Osteocyte (in vitro differentiated cells): Measurements from ENCODE around the gene ADAMTS3. TPM values are rescaled to one million over a fixed set of nuclear protein-coding genes. Genes with fewer than 3 reads are reported as not detected.
"Not testable (repeated sequence)": the region's sequence is repeated elsewhere in the genome, so short reads cannot be mapped to it uniquely, and the experiment has no call there.

Experiments used
- DNase-seq: peaks from one replicate; pipeline ENCODE4 v3.0.0; 2021; ENCODE audit warnings: mixed read lengths; ENCODE audit not compliant: unreplicated experiment; ENCODE audit errors: extremely low spot score
- H3K27ac Mint-ChIP-seq: one replicate; pipeline ENCODE4 v1.8.0; 2021; ENCODE audit warnings: mild to moderate bottlenecking, mixed read lengths; ENCODE audit not compliant: unreplicated experiment
- H3K27me3 Mint-ChIP-seq: one replicate; pipeline ENCODE4 v1.8.0; 2021; ENCODE audit warnings: mixed read lengths; ENCODE audit not compliant: unreplicated experiment
- H3K36me3 Mint-ChIP-seq: one replicate; pipeline ENCODE4 v1.8.0; 2021; ENCODE audit warnings: mixed read lengths; ENCODE audit not compliant: unreplicated experiment
- H3K4me1 Mint-ChIP-seq: one replicate; pipeline ENCODE4 v1.8.0; 2021; ENCODE audit warnings: mixed read lengths; ENCODE audit not compliant: unreplicated experiment
- H3K4me3 Mint-ChIP-seq: one replicate; pipeline ENCODE4 v1.8.0; 2021; ENCODE audit warnings: mild to moderate bottlenecking, moderate library complexity, mixed read lengths; ENCODE audit not compliant: unreplicated experiment
- H3K9me3 Mint-ChIP-seq: one replicate; pipeline ENCODE4 v1.8.0; 2021; ENCODE audit warnings: mixed read lengths; ENCODE audit not compliant: unreplicated experiment
- CTCF ChIP-seq: fragments of 200-600 bp; sonication (generic); IDR thresholded peaks from 2 replicates; pipeline ENCODE4 v1.5.0; 2021; ENCODE audit warnings: antibody characterized with exemption, mild to moderate bottlenecking, moderate library complexity
- total RNA-seq: library from RNA; stranded (reverse); gene quantifications from 2 replicates; pipeline ENCODE4 v1.2.1, GENCODE V29; 2021

The ADAMTS3 gene
- total RNA-seq, 1 donor from 2014 or later: 1.4 TPM

GRCh38 chr4:72555377-72555831 is 13.6 kb downstream of the ADAMTS3 start:
- no peak for DNase-seq
- Mint-ChIP-seq H3K27ac (no peak overlapping the region), H3K4me1 (no peaks in the 10 kb centered on the region), H3K9me3 (no peaks in the 10 kb centered on the region), H3K36me3 (no peaks in the 10 kb centered on the region), H3K27me3 (peaks cover 9% of the 10 kb centered on the region), H3K4me3 (no peak overlapping the region)
- TF ChIP-seq CTCF: no peak

- no peaks in the 10 kb centered on the region for H3K36me3 Mint-ChIP-seq
- no peak overlapping the region for H3K27ac Mint-ChIP-seq
- no peak for TF ChIP-seq CTCF
- H3K27me3 Mint-ChIP-seq: peaks cover 8% of the 10 kb centered on the region
- no peaks in the 10 kb centered on the region for H3K4me1 Mint-ChIP-seq
- DNase-seq: no peak
- no peaks in the 10 kb centered on the region for H3K9me3 Mint-ChIP-seq
- no peak overlapping the region for H3K4me3 Mint-ChIP-seq
These were observed 15.3 kb downstream of the ADAMTS3 start for GRCh38 chr4:72553540-72554337.

GRCh38 chr4:72552447-72552846 is 16.6 kb downstream of the ADAMTS3 start:
- no peak overlapping the region for H3K4me3 Mint-ChIP-seq
- H3K36me3 Mint-ChIP-seq: no peaks in the 10 kb centered on the region
- no peaks in the 10 kb centered on the region for H3K4me1 Mint-ChIP-seq
- no peak for TF ChIP-seq CTCF
- no peak overlapping the region for H3K27ac Mint-ChIP-seq
- no peak for DNase-seq
- H3K9me3 Mint-ChIP-seq: no peaks in the 10 kb centered on the region
- peaks cover 3% of the 10 kb centered on the region for H3K27me3 Mint-ChIP-seq

GRCh38 chr4:72546456-72546855 is 22.6 kb downstream of the ADAMTS3 start:
- DNase-seq: no peak
- H3K36me3 Mint-ChIP-seq: no peaks in the 10 kb centered on the region
- TF ChIP-seq CTCF: no peak
- no peaks in the 10 kb centered on the region for H3K9me3 Mint-ChIP-seq
- no peaks in the 10 kb centered on the region for H3K27me3 Mint-ChIP-seq
- no peaks in the 10 kb centered on the region for H3K4me1 Mint-ChIP-seq
- no peak overlapping the region for H3K4me3 Mint-ChIP-seq
- H3K27ac Mint-ChIP-seq: no peak overlapping the region

- H3K4me3 Mint-ChIP-seq, H3K27me3 Mint-ChIP-seq, H3K9me3 Mint-ChIP-seq, DNase-seq, H3K36me3 Mint-ChIP-seq, H3K27ac Mint-ChIP-seq, H3K4me1 Mint-ChIP-seq: not testable (repeated sequence)
These were observed 28.3 kb downstream of the ADAMTS3 start for GRCh38 chr4:72540694-72541093.
